ENCODE results near the gene SERPINB6. TPM values are rescaled to one million over a fixed set of nuclear protein-coding genes. Genes with fewer than 3 reads are reported as not detected.

The SERPINB6 gene
- total and polyA plus RNA-seq, 4 donors = 24.0 to 32.4 (median 31.8) TPM

GRCh38 chr6:2914318-2914660 lies 57.1 kb downstream of the SERPINB6 start:
- Histone ChIP-seq H3K4me1 (ENCODE audit: control insufficient read depth in 4 of 4, insufficient read depth in 4 of 4, low read length in 3 of 4) (no peaks in the 10 kb centered on the region), H3K9me3 (ENCODE audit: control insufficient read depth in 4 of 4, low read length in 3 of 4) (no peaks in the 10 kb centered on the region), H3K27ac (ENCODE audit: low read depth in 1 of 2, low read length in 2 of 2) (no peak overlapping the region), H3K9ac (ENCODE audit: low read depth in 1 of 2, low read length in 2 of 2) (no peak overlapping the region), H3K36me3 (ENCODE audit: control insufficient read depth in 4 of 4, insufficient read depth in 3 of 4, low read depth in 1 of 4, low read length in 3 of 4) (no peaks in the 10 kb centered on the region), H3K27me3 (ENCODE audit: control insufficient read depth in 4 of 4, insufficient read depth in 4 of 4, low read length in 3 of 4) (no peaks in the 10 kb centered on the region), H3K4me3 (ENCODE audit: low read depth in 1 of 3, low read length in 3 of 3) (no peak overlapping the region)
- WGBS = 84% methylated on average over 7 of the region's 7 CpGs
- DNase-seq (ENCODE audit: low spot score) = no peak
- TF ChIP-seq NR2F2 (IDR thresholded peaks at IDR 0.05) (no peak), RAD21 (IDR thresholded peaks at IDR 0.05) (no peak), YY1 (IDR thresholded peaks at IDR 0.05) (no peak), SP1 (IDR thresholded peaks at IDR 0.05) (no peak), ZBTB33 (IDR thresholded peaks at IDR 0.05) (no peak), FOXA1 (IDR thresholded peaks at IDR 0.05) (no peak), JUND (IDR thresholded peaks at IDR 0.05) (no peak), HNF4G (IDR thresholded peaks at IDR 0.05) (no peak), FOXA2 (IDR thresholded peaks at IDR 0.05) (no peak), EGR1 (IDR thresholded peaks at IDR 0.05; ENCODE audit: low read depth in 2 of 2) (no peak)
- TF ChIP-seq, protein P1, sequence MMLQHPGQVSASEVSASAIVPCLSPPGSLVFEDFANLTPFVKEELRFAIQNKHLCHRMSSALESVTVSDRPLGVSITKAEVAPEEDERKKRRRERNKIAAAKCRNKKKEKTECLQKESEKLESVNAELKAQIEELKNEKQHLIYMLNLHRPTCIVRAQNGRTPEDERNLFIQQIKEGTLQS (IDR thresholded peaks at IDR 0.05) = no peak

GRCh38 chr6:2913621-2914317 lies 57.6 kb downstream of the SERPINB6 start:
- Histone ChIP-seq H3K27me3 (ENCODE audit: control insufficient read depth in 4 of 4, insufficient read depth in 4 of 4, low read length in 3 of 4) (no peaks in the 10 kb centered on the region), H3K27ac (ENCODE audit: low read depth in 1 of 2, low read length in 2 of 2) (no peak overlapping the region), H3K9ac (ENCODE audit: low read depth in 1 of 2, low read length in 2 of 2) (no peak overlapping the region), H3K36me3 (ENCODE audit: control insufficient read depth in 4 of 4, insufficient read depth in 3 of 4, low read depth in 1 of 4, low read length in 3 of 4) (no peaks in the 10 kb centered on the region), H3K9me3 (ENCODE audit: control insufficient read depth in 4 of 4, low read length in 3 of 4) (no peaks in the 10 kb centered on the region), H3K4me1 (ENCODE audit: control insufficient read depth in 4 of 4, insufficient read depth in 4 of 4, low read length in 3 of 4) (no peaks in the 10 kb centered on the region), H3K4me3 (ENCODE audit: low read depth in 1 of 3, low read length in 3 of 3) (no peak overlapping the region)
- WGBS = 90% methylated on average over 11 of the region's 11 CpGs
- TF ChIP-seq, protein P2, sequence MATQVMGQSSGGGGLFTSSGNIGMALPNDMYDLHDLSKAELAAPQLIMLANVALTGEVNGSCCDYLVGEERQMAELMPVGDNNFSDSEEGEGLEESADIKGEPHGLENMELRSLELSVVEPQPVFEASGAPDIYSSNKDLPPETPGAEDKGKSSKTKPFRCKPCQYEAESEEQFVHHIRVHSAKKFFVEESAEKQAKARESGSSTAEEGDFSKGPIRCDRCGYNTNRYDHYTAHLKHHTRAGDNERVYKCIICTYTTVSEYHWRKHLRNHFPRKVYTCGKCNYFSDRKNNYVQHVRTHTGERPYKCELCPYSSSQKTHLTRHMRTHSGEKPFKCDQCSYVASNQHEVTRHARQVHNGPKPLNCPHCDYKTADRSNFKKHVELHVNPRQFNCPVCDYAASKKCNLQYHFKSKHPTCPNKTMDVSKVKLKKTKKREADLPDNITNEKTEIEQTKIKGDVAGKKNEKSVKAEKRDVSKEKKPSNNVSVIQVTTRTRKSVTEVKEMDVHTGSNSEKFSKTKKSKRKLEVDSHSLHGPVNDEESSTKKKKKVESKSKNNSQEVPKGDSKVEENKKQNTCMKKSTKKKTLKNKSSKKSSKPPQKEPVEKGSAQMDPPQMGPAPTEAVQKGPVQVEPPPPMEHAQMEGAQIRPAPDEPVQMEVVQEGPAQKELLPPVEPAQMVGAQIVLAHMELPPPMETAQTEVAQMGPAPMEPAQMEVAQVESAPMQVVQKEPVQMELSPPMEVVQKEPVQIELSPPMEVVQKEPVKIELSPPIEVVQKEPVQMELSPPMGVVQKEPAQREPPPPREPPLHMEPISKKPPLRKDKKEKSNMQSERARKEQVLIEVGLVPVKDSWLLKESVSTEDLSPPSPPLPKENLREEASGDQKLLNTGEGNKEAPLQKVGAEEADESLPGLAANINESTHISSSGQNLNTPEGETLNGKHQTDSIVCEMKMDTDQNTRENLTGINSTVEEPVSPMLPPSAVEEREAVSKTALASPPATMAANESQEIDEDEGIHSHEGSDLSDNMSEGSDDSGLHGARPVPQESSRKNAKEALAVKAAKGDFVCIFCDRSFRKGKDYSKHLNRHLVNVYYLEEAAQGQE (IDR thresholded peaks at IDR 0.05) = no peak
- TF ChIP-seq HNF4A (conservative IDR thresholded peaks at IDR 0.05) (no peak), YY1 (IDR thresholded peaks at IDR 0.05) (no peak), FOXA1 (IDR thresholded peaks at IDR 0.05) (no peak), FOXA2 (IDR thresholded peaks at IDR 0.05) (no peak), JUND (IDR thresholded peaks at IDR 0.05) (no peak), RXRA (IDR thresholded peaks at IDR 0.05) (no peak)
- DNase-seq (ENCODE audit: low spot score) = no peak
